ENCODE measurements around the gene RIPK3. TPM values are rescaled to one million over a fixed set of nuclear protein-coding genes. Genes with fewer than 3 reads are reported as not detected.

RIPK3 gene
- total and polyA plus RNA-seq, 2 experiments from 2014 or later, result 0.32 to 1.5 TPM

DNA sequence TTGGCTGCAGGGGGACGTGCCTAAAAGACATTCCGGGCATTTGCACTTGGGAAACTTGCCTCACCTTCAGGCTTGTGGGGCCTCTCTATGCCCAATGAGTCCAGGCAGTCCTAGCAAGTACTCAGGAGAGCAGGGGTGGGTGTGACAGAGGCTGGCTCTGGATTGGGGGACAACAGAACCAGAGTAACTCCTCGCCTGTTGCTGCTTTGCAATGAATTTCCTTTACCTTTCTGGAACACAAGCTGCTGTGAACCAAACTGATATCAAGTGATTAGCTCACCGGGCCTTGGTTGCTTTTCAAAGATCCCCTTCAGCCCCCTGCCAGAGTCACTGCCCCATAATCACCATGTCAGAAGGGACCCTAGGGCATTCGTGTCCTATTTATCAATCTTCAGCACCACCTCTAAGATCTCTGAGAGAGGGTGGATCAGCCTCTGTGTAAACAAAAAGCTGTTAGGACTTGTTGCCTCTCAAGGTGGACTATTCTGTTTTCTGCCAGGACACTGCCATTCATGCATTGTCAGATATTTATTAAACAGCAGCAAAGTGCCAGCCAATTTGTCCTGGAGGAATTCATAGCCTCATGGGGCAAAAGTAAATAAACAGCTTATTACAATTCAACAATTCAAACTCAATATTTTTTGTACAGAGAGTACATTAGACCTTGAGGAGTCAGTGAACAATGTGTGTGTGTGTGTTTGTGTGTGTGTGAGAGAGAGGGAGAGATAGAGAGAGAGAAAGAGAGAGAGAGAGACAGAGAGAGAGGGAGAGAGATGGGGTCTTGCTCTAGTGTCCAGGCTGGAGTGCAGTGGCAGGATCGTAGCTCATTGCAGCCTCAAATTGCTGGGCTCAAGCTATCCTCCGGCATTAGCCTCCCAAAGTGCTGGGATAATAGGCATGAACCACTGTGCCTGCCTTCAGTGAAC lies 39.5 kb upstream of the RIPK3 start:
- TF ChIP-seq, protein P1, sequence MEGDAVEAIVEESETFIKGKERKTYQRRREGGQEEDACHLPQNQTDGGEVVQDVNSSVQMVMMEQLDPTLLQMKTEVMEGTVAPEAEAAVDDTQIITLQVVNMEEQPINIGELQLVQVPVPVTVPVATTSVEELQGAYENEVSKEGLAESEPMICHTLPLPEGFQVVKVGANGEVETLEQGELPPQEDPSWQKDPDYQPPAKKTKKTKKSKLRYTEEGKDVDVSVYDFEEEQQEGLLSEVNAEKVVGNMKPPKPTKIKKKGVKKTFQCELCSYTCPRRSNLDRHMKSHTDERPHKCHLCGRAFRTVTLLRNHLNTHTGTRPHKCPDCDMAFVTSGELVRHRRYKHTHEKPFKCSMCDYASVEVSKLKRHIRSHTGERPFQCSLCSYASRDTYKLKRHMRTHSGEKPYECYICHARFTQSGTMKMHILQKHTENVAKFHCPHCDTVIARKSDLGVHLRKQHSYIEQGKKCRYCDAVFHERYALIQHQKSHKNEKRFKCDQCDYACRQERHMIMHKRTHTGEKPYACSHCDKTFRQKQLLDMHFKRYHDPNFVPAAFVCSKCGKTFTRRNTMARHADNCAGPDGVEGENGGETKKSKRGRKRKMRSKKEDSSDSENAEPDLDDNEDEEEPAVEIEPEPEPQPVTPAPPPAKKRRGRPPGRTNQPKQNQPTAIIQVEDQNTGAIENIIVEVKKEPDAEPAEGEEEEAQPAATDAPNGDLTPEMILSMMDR (conservative IDR thresholded peaks at IDR 0.05; ENCODE audit: low read depth in 2 of 2), result no peak
- TF ChIP-seq NANOG (IDR thresholded peaks at IDR 0.05; ENCODE audit: borderline replicate concordance) (no peak), ZNF331 (CRISPR knock-in tag; IDR thresholded peaks at IDR 0.05; ENCODE audit: low read depth) (no peak), EZH2 (IDR thresholded peaks at IDR 0.05; ENCODE audit: low read depth, unreplicated experiment) (no peak), JUNB (IDR thresholded peaks at IDR 0.05; ENCODE audit: unreplicated experiment) (no peak), CREB1 (CRISPR knock-in tag; IDR thresholded peaks at IDR 0.05; ENCODE audit: low read depth) (no peak), ZNF114 (CRISPR knock-in tag; IDR thresholded peaks at IDR 0.05) (no peak)
- TF ChIP-seq, protein P2, sequence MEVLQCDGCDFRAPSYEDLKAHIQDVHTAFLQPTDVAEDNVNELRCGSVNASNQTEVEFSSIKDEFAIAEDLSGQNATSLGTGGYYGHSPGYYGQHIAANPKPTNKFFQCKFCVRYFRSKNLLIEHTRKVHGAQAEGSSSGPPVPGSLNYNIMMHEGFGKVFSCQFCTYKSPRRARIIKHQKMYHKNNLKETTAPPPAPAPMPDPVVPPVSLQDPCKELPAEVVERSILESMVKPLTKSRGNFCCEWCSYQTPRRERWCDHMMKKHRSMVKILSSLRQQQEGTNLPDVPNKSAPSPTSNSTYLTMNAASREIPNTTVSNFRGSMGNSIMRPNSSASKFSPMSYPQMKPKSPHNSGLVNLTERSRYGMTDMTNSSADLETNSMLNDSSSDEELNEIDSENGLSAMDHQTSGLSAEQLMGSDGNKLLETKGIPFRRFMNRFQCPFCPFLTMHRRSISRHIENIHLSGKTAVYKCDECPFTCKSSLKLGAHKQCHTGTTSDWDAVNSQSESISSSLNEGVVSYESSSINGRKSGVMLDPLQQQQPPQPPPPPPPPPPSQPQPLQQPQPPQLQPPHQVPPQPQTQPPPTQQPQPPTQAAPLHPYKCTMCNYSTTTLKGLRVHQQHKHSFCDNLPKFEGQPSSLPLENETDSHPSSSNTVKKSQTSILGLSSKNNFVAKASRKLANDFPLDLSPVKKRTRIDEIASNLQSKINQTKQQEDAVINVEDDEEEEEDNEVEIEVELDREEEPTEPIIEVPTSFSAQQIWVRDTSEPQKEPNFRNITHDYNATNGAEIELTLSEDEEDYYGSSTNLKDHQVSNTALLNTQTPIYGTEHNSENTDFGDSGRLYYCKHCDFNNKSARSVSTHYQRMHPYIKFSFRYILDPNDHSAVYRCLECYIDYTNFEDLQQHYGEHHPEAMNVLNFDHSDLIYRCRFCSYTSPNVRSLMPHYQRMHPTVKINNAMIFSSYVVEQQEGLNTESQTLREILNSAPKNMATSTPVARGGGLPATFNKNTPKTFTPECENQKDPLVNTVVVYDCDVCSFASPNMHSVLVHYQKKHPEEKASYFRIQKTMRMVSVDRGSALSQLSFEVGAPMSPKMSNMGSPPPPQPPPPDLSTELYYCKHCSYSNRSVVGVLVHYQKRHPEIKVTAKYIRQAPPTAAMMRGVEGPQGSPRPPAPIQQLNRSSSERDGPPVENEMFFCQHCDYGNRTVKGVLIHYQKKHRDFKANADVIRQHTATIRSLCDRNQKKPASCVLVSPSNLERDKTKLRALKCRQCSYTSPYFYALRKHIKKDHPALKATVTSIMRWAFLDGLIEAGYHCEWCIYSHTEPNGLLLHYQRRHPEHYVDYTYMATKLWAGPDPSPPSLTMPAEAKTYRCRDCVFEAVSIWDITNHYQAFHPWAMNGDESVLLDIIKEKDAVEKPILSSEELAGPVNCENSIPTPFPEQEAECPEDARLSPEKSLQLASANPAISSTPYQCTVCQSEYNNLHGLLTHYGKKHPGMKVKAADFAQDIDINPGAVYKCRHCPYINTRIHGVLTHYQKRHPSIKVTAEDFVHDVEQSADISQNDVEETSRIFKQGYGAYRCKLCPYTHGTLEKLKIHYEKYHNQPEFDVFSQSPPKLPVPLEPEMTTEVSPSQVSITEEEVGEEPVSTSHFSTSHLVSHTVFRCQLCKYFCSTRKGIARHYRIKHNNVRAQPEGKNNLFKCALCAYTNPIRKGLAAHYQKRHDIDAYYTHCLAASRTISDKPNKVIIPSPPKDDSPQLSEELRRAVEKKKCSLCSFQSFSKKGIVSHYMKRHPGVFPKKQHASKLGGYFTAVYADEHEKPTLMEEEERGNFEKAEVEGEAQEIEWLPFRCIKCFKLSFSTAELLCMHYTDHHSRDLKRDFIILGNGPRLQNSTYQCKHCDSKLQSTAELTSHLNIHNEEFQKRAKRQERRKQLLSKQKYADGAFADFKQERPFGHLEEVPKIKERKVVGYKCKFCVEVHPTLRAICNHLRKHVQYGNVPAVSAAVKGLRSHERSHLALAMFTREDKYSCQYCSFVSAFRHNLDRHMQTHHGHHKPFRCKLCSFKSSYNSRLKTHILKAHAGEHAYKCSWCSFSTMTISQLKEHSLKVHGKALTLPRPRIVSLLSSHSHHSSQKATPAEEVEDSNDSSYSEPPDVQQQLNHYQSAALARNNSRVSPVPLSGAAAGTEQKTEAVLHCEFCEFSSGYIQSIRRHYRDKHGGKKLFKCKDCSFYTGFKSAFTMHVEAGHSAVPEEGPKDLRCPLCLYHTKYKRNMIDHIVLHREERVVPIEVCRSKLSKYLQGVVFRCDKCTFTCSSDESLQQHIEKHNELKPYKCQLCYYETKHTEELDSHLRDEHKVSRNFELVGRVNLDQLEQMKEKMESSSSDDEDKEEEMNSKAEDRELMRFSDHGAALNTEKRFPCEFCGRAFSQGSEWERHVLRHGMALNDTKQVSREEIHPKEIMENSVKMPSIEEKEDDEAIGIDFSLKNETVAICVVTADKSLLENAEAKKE (CRISPR knock-in tag; IDR thresholded peaks at IDR 0.05), result no peak
- Mint-ChIP-seq H3K27me3 (ENCODE audit: insufficient read depth, low read depth, poor library complexity) (peaks cover 24% of the 10 kb centered on the region), H3K9me3 (no peaks in the 10 kb centered on the region), H3K36me3 (ENCODE audit: low read depth) (no peaks in the 10 kb centered on the region; the same call in 2 of the 3 replicates), H3K4me3 (no peak overlapping the region), H3K4me1 (peaks cover 41% of the 10 kb centered on the region), H3K27ac (no peak overlapping the region)
- Histone ChIP-seq H3K4me2 (no peak overlapping the region), H3F3A (replicated peaks; ENCODE audit: low read depth) (0 out of 2 replicates have a peak, but pooled peaks cover 2% of the 10 kb centered on the region), H3K4me1 (ENCODE audit: insufficient read depth) (peaks cover 31% of the 10 kb centered on the region), H3K4me3 (no peak overlapping the region), H3K27ac (ENCODE audit: low read depth) (no peak overlapping the region), H3K79me2 (replicated peaks; ENCODE audit: insufficient read depth) (no peaks in the 10 kb centered on the region), H4K20me1 (replicated peaks; ENCODE audit: insufficient read depth) (no peaks in the 10 kb centered on the region), H2AFZ (no peak overlapping the region), H3K27me3 (ENCODE audit: insufficient read depth) (no peaks in the 10 kb centered on the region), H3K36me3 (ENCODE audit: insufficient read depth) (no peaks in the 10 kb centered on the region), H3K9me2 (ENCODE audit: insufficient read depth) (no peaks in the 10 kb centered on the region)
- no peak for ATAC-seq
- DNase-seq (ENCODE audit: low spot score), result no peak
